Osteoblast (primary cell): ENCODE data around the gene LILRB5. TPM values are rescaled to one million over a fixed set of nuclear protein-coding genes. Genes with fewer than 3 reads are reported as not detected.

Source experiments
- DNase-seq: peaks from one replicate; pipeline ENCODE4 v3.0.0; 2011; ENCODE audit warnings: low spot score, mixed read lengths; ENCODE audit not compliant: insufficient read length; ENCODE audit errors: missing footprints
- H2AFZ ChIP-seq: 2 replicates; pipeline ENCODE4 v1.6.0; 2011; ENCODE audit warnings: mild to moderate bottlenecking, low read length
- H3K27ac ChIP-seq: 2 replicates; pipeline ENCODE4 v1.5.1; 2011; ENCODE audit warnings: mild to moderate bottlenecking, low read depth, low read length, moderate library complexity
- H3K27me3 ChIP-seq: 2 replicates; pipeline ENCODE4 v1.6.0; 2012; ENCODE audit warnings: mild to moderate bottlenecking, control low read depth, inconsistent platforms, low read length, moderate library complexity; ENCODE audit not compliant: insufficient read depth
- H3K36me3 ChIP-seq: 2 replicates; pipeline ENCODE4 v1.5.1; 2011; ENCODE audit warnings: mild to moderate bottlenecking, low read length, control low read depth, moderate library complexity; ENCODE audit not compliant: insufficient read depth
- H3K4me1 ChIP-seq: 2 replicates; pipeline ENCODE4 v1.5.1; 2011; ENCODE audit warnings: mild to moderate bottlenecking, low read length, control low read depth, moderate library complexity; ENCODE audit not compliant: insufficient read depth
- H3K4me2 ChIP-seq: 2 replicates; pipeline ENCODE4 v1.6.0; 2011; ENCODE audit warnings: mild to moderate bottlenecking, low read length; ENCODE audit not compliant: insufficient read depth
- H3K4me3 ChIP-seq: fragments of 200-600 bp; sonication (generic); 3 replicates; pipeline ENCODE4 v1.5.1; 2012; ENCODE audit warnings: mild to moderate bottlenecking, low read length, inconsistent platforms; ENCODE audit not compliant: insufficient read depth
- H3K79me2 ChIP-seq: 2 replicates; pipeline ENCODE4 v1.6.0; 2012; ENCODE audit warnings: mild to moderate bottlenecking, low read length, control low read depth, inconsistent platforms; ENCODE audit not compliant: insufficient read depth
- H3K9me3 ChIP-seq: 2 replicates; pipeline ENCODE4 v1.5.1; 2011; ENCODE audit warnings: low read depth, low read length, control low read depth
- H4K20me1 ChIP-seq: 2 replicates; pipeline ENCODE4 v1.6.0; 2012; ENCODE audit warnings: mild to moderate bottlenecking, low read length, control low read depth; ENCODE audit not compliant: insufficient read depth
- total RNA-seq: library from RNA; depleted of rRNA; stranded (reverse); fragments of >200 nt; gene quantifications from 2 replicates; pipeline ENCODE4 v1.2.3, GENCODE V29; 2012
- TF ChIP-seq, protein P1 (sequence below): IDR thresholded peaks from 2 replicates; pipeline ENCODE4 v1.5.1; 2011; ENCODE audit warnings: mild to moderate bottlenecking, low read depth, low read length, moderate library complexity; ENCODE audit errors: extremely low read depth

Gene LILRB5
- total RNA-seq, 1 donor: not detected

GRCh38 chr19:54262066-54262465 lies 5.0 kb upstream of the LILRB5 start:
- no peak for DNase-seq
- Histone ChIP-seq H3K36me3 (no peaks in the 10 kb centered on the region), H3K4me1 (no peaks in the 10 kb centered on the region), H3K27ac (no peak overlapping the region), H4K20me1 (no peaks in the 10 kb centered on the region), H3K9me3 (no peaks in the 10 kb centered on the region), H3K4me3 (no peak overlapping the region), H2AFZ (no peak overlapping the region), H3K4me2 (no peak overlapping the region), H3K27me3 (peaks cover 8% of the 10 kb centered on the region), H3K79me2 (no peaks in the 10 kb centered on the region)
- TF ChIP-seq, protein P1, sequence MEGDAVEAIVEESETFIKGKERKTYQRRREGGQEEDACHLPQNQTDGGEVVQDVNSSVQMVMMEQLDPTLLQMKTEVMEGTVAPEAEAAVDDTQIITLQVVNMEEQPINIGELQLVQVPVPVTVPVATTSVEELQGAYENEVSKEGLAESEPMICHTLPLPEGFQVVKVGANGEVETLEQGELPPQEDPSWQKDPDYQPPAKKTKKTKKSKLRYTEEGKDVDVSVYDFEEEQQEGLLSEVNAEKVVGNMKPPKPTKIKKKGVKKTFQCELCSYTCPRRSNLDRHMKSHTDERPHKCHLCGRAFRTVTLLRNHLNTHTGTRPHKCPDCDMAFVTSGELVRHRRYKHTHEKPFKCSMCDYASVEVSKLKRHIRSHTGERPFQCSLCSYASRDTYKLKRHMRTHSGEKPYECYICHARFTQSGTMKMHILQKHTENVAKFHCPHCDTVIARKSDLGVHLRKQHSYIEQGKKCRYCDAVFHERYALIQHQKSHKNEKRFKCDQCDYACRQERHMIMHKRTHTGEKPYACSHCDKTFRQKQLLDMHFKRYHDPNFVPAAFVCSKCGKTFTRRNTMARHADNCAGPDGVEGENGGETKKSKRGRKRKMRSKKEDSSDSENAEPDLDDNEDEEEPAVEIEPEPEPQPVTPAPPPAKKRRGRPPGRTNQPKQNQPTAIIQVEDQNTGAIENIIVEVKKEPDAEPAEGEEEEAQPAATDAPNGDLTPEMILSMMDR: no peak

DNA sequence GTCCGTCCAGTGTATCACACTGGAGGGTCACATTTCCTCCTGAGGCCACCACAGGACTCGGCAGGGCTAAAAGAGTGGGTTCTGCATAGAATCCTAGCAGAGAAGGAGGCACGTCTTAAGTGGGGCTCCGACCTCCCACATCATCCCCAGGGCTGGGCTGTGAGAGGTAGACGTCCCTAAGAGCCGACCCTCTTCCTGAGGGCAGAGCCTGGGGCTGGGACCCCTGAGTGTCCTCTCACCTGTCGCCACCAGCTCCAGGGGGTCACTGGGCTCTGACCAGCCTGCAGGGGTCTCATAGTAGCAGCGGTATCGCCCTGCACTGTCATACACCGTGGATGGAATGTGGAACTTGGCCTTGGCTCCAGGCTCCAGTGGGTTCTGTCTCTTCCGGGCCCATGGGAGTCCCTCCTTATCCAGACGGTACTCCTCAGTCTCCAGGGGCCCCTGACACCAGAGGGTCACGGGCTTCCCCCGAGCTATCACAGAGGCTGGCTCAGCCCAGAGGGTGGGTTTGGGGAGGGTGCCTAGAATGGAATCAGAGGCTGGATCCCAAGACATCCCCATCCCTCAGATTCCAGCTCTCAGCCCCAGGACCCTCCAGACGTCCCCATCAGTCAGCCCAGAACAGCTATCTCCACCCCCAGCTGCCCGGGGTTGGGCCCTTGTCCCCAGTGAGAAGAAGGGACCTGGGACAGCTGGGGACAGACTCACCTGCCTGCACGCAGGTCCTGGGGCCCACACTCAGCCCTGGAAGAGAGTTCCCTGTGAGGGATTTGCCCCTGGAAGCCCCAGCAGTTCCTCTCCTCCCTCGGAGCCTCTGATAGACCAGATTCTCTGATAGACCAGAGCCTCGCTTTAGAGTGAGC lies 590 bp downstream of the LILRB5 start:
- no peak overlapping the region for H2AFZ ChIP-seq
- H3K4me2 ChIP-seq: no peak overlapping the region
- H3K27me3 ChIP-seq: peaks cover 25% of the 10 kb centered on the region
- H3K9me3 ChIP-seq: no peaks in the 10 kb centered on the region
- H4K20me1 ChIP-seq: no peaks in the 10 kb centered on the region
- H3K79me2 ChIP-seq: no peaks in the 10 kb centered on the region
- TF ChIP-seq, protein P1: no peak
- DNase-seq: no peak
- H3K27ac ChIP-seq: no peak overlapping the region
- no peaks in the 10 kb centered on the region for H3K4me1 ChIP-seq
- no peaks in the 10 kb centered on the region for H3K36me3 ChIP-seq
- H3K4me3 ChIP-seq: no peak overlapping the region

DNA sequence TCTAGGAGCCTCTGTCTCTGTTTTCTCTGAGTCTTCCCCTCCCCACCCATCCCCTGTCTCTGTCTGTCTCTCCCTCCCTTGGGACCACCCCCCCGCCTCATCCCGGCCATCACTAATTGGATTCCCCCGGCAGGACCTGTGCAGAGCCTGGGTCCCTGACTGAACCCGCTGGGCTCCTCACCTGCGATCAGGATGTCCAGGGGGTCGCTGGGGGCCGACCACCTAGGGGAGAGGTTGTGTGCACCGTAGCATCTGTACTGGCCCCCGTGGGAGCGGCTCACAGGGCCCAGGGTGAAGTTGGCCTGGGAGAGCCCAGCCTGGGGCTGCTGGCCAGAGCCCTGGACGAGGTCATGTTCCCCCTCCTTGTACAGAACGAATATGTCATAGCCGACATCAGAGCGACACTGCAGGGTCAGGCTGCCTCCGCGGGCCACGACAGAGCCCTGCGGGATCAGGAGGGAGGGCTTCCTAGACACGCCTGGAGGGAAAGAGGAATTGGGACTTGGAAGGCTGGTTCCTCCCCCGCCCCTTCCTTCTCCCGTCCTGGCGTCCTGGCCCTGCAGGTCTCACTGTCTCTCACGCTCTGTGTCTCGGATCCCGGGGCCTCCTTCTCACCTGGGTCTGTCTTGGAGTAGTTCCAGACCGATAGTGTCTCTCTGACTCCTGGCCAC lies 1.8 kb downstream of the LILRB5 start:
- Histone ChIP-seq H3K4me3 (no peak overlapping the region), H3K4me2 (no peak overlapping the region), H3K79me2 (no peaks in the 10 kb centered on the region), H4K20me1 (no peaks in the 10 kb centered on the region), H3K9me3 (no peaks in the 10 kb centered on the region), H2AFZ (no peak overlapping the region), H3K36me3 (no peaks in the 10 kb centered on the region), H3K4me1 (no peaks in the 10 kb centered on the region), H3K27me3 (peaks cover 25% of the 10 kb centered on the region), H3K27ac (no peak overlapping the region)
- DNase-seq: peak; percentile 65
- TF ChIP-seq, protein P1: no peak
